Gastroesophageal sphincter (tissue), 3 donors: ENCODE measurements around the gene SPIN1.

ENCODE experiments used
- CTCF ChIP-seq, 4 experiments: fragments of 200-600 bp in 2 of 4; fragments of 450-650 bp in 2 of 4; sonication (generic) in 1 of 4; IDR thresholded peaks; one replicate each; pipeline ENCODE4 v1.5.1; 2017 to 2019; ENCODE audit warnings: antibody characterized with exemption in 4 of 4, mild to moderate bottlenecking in 2 of 4, moderate library complexity in 2 of 4
- EP300 ChIP-seq: sonication (generic); formaldehyde crosslinking; IDR thresholded peaks from one replicate; pipeline ENCODE4 v1.6.1; 2017; ENCODE audit warnings: antibody characterized with exemption, mild to moderate bottlenecking
- POLR2A ChIP-seq, 2 donors: fragments of 450-650 bp; IDR thresholded peaks; one replicate each; pipeline ENCODE4 v1.6.1; 2017; ENCODE audit warnings: antibody characterized with exemption in 2 of 2, mild to moderate bottlenecking in 2 of 2, moderate library complexity in 1 of 2
- POLR2AphosphoS5 ChIP-seq: sonication (generic); formaldehyde crosslinking; IDR thresholded peaks from one replicate; pipeline ENCODE4 v1.6.1; 2017; ENCODE audit warnings: antibody characterized with exemption

GRCh38 chr9:88523056-88523455 lies 134.8 kb downstream of the SPIN1 start:
- TF ChIP-seq CTCF (IDR thresholded peaks at IDR 0.05), result no peak
- no peak for TF ChIP-seq POLR2A (IDR thresholded peaks at IDR 0.05)
- no peak for TF ChIP-seq EP300
- no peak for TF ChIP-seq POLR2AphosphoS5
